ENCODE data around the gene AFAP1L2. TPM values are rescaled to one million over a fixed set of nuclear protein-coding genes. Genes with fewer than 3 reads are reported as not detected.

The AFAP1L2 gene
- total RNA-seq, 2 donors from 2014 or later, result 1.5 to 1.8 TPM

DNA sequence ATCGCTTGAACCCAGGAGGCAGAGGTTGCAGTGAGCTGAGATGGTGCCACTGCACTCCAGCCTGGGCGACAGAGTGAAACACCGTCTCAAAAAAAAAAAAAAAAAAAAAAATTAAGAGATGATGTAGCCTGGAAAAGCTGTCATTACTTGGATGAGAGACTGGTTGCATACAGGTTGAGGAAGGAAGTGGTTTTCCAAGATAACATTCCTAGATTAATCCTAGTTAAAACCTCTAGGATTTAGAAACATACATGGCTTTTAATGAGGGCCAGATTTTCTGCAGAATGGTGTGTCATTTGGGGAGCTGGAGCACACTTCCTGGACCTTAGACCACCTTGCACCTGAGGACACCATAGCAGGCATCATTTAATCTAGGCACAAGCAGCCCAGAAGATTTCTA lies 147.5 kb downstream of the AFAP1L2 start:
- peaks cover 14% of the 10 kb centered on the region for H3K4me1 Mint-ChIP-seq (ENCODE audit: low read depth)
- H3K27me3 Mint-ChIP-seq (ENCODE audit: low read depth), result no peaks in the 10 kb centered on the region
- no peaks in the 10 kb centered on the region for H3K36me3 Mint-ChIP-seq (ENCODE audit: insufficient read depth in 2 of 2)
- H3K4me3 Mint-ChIP-seq, result no peak overlapping the region
- no peak for DNase-seq
- no peaks in the 10 kb centered on the region for H3K9me3 Mint-ChIP-seq
- ATAC-seq (replicated peaks in 1 of 2), result no peak
- H3K27ac Mint-ChIP-seq, result no peak overlapping the region

DNA sequence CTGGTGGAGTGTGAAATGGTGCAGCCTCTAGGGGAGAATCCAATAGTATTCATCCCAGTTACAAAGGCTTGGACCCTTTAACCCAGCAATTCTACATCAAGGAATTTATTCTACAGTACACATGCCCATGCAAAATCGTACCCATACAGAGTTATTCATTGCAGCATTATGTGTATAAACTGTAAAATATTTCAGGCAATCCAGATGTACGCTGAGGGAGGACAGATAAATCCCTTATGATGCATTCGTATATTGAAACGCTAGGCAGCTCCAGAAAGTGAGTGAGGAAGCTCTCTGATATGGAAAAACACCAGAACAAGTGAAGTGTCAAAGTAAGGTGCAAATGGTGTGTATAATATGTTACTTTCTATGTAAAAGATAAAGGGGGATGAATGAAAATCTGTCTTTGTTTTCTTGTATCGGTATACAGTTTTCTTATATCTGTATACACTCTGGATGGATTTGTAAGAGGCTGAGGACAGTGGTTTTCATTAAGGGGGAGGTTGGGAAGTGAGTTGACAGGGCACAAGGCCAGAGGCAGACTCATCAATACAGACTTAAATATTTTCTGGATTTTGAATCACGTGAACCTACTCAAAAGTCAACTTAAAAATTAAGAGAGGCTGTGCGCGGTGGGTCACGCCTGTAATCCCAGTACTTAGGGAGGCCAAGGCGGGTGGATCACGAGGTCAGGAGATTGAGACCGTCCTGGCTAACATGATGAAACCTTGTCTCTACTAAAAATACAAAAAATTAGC lies 148.1 kb downstream of the AFAP1L2 start:
- no peaks in the 10 kb centered on the region for H3K27me3 Mint-ChIP-seq (ENCODE audit: low read depth)
- ATAC-seq (replicated peaks in 1 of 2), result no peak
- H3K4me1 Mint-ChIP-seq (ENCODE audit: low read depth), result peaks cover 9% of the 10 kb centered on the region
- H3K4me3 Mint-ChIP-seq, result no peak overlapping the region
- no peaks in the 10 kb centered on the region for H3K9me3 Mint-ChIP-seq
- H3K36me3 Mint-ChIP-seq (ENCODE audit: insufficient read depth in 2 of 2), result no peaks in the 10 kb centered on the region
- DNase-seq, result no peak
- H3K27ac Mint-ChIP-seq, result no peak overlapping the region

DNA sequence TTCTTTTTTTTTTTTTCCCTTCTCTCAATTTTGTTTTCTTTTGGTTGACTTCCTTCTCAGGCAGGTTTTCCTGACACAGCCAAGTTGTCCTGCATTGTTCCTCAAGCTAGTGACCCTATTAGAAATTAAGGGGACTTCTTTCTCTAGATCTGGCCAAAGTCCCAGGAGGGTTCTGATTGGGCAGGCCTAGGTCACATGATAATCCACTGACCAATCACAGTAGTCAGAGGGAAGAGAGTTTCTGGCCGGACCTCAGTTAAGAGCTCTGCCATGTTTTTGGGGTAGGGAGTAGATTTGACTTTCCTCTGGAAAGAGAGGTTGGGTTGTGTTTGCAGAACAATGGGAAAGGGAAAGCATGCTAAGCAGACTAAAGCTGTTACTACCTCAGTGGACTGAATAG lies 149.1 kb downstream of the AFAP1L2 start:
- no peaks in the 10 kb centered on the region for H3K9me3 Mint-ChIP-seq
- H3K4me3 Mint-ChIP-seq, result no peak overlapping the region
- H3K27me3 Mint-ChIP-seq (ENCODE audit: low read depth), result no peaks in the 10 kb centered on the region
- peaks cover 7% of the 10 kb centered on the region for H3K4me1 Mint-ChIP-seq (ENCODE audit: low read depth)
- ATAC-seq (replicated peaks in 1 of 2), result no peak
- no peak for DNase-seq
- no peaks in the 10 kb centered on the region for H3K36me3 Mint-ChIP-seq (ENCODE audit: insufficient read depth in 2 of 2)
- H3K27ac Mint-ChIP-seq, result no peak overlapping the region

DNA sequence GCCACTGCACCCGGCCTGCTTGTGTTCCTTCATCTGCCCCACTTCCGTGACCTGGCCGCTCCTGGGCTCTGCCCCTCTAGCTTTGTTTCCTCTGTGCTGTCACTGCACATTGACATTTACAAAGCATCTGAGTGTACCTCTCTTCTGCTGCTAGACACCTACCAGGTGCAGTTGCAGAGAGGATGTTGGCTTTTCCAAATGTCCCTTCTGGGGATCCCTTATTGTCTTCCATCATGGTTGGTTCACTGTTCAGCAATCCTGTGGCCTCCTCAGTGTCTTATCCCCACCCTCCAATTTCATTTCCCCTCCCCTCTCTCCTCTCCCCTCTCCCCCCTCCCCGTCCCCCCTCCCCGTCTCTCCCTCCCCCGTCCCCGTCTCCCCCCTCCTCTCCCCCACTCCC lies 151.4 kb downstream of the AFAP1L2 start:
- no peak for DNase-seq
- H3K27me3 Mint-ChIP-seq (ENCODE audit: low read depth), result no peaks in the 10 kb centered on the region
- no peak for ATAC-seq (replicated peaks in 1 of 2)
- H3K4me1 Mint-ChIP-seq (ENCODE audit: low read depth), result no peaks in the 10 kb centered on the region
- H3K27ac Mint-ChIP-seq, result no peak overlapping the region
- H3K9me3 Mint-ChIP-seq, result no peaks in the 10 kb centered on the region
- H3K4me3 Mint-ChIP-seq, result no peak overlapping the region
- H3K36me3 Mint-ChIP-seq (ENCODE audit: insufficient read depth in 2 of 2), result no peaks in the 10 kb centered on the region

DNA sequence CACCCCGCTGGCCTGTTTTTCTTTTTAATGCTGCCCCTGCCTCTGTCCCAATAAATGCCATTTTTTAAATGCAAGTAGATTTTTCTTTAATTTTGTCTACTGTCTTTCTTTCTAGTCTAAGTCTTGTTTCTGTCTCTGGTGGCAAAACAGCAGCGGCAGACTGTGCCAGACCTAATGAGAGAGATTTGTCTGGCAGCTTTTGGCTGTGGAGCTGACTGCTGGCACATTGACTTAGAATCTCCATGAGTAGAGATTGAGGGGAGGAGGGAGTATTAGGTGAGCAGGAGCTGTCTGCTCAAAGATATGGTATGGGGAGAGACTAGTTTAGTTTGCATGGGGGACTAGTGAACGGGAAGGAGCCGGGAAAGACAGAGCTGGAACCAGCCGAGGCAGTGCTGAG lies 152.2 kb downstream of the AFAP1L2 start:
- Mint-ChIP-seq H3K36me3 (ENCODE audit: insufficient read depth in 2 of 2) (no peaks in the 10 kb centered on the region), H3K27me3 (ENCODE audit: low read depth) (no peaks in the 10 kb centered on the region), H3K27ac (no peak overlapping the region), H3K4me1 (ENCODE audit: low read depth) (no peaks in the 10 kb centered on the region), H3K4me3 (no peak overlapping the region), H3K9me3 (no peaks in the 10 kb centered on the region)
- ATAC-seq (replicated peaks in 1 of 2) (no peak), DNase-seq (no peak)

DNA sequence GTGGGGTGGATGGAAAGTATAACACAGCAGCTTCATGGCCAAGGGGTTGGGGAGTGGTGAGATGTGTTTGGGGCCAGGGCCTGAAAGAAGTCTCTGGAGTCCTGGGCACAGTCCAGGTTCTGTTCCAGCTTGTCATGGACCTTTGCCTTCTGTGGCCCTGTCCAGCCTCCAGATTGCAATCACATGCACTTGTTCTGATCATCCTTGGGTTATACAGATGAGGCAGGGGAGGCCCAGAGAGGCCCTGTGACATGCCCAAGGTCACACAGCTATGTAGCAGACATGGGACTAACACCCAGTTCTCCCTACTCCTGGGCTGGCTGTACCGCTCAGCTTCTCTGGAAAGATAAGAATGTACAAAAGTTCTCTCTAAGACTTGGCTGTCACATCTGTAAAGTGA lies 153.6 kb downstream of the AFAP1L2 start:
- Mint-ChIP-seq H3K36me3 (ENCODE audit: insufficient read depth in 2 of 2) (no peaks in the 10 kb centered on the region), H3K27me3 (ENCODE audit: low read depth) (peaks cover 2% of the 10 kb centered on the region), H3K9me3 (no peaks in the 10 kb centered on the region), H3K4me1 (ENCODE audit: low read depth) (no peaks in the 10 kb centered on the region), H3K4me3 (no peak overlapping the region), H3K27ac (no peak overlapping the region)
- no peak for ATAC-seq (replicated peaks in 1 of 2)
- no peak for DNase-seq

DNA sequence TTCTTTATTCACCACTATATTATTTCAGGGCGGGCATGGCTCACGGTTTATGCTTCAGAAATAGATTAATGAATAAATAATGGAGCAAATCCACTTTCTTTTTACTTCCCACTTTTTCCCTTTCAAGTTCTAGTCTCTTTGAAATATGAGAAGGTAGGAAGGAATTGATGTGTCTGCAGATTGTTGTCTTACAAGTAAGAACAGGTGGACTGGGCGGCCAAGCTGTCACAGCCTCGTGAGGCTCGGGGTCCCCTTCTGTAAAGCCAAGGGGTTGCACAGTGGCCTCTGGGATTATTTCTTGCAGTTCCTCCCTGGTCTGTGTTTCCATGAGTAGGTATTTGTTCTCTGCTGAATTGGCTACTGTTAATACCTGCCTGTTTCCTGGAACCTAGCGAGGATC lies 154.1 kb downstream of the AFAP1L2 start:
- H3K27me3 Mint-ChIP-seq (ENCODE audit: low read depth), result peaks cover 7% of the 10 kb centered on the region
- H3K27ac Mint-ChIP-seq, result no peak overlapping the region
- no peaks in the 10 kb centered on the region for H3K9me3 Mint-ChIP-seq
- H3K4me1 Mint-ChIP-seq (ENCODE audit: low read depth), result no peaks in the 10 kb centered on the region
- no peaks in the 10 kb centered on the region for H3K36me3 Mint-ChIP-seq (ENCODE audit: insufficient read depth in 2 of 2)
- no peak overlapping the region for H3K4me3 Mint-ChIP-seq
- DNase-seq (no peak), ATAC-seq (replicated peaks in 1 of 2) (no peak)

DNA sequence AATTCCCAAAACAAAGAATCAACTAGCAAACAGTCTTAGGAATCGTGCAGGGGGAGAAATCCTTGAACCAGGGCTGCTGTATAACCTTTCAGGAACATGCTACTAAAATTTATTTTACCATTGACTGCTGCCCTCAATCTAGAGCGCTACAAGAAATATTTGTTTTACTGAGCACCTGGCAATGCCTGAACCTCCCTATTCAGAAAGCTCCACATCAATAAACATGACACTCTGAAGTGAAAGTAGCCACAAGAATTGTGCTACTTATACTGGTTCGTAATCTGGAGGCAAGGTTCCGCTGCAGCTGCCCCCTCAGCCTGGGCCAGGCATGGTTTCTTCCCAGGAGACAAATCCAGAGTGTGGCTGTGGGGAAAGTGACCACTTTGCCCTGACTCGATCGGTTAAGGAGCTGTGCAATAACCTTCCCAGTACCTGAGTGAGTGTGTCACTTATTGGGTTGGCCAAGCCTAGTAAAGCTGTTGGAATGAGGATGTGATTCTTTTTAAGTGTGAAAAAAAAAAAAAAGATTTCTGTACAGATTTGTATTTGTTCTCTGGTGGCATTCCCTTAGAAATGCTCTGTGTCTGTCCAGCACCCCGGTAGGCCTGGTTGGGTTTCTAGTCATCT lies 157.5 kb downstream of the AFAP1L2 start:
- Mint-ChIP-seq H3K27ac (no peak overlapping the region), H3K36me3 (ENCODE audit: insufficient read depth in 2 of 2) (no peaks in the 10 kb centered on the region), H3K9me3 (no peaks in the 10 kb centered on the region), H3K27me3 (ENCODE audit: low read depth) (peaks cover 35% of the 10 kb centered on the region), H3K4me3 (no peak overlapping the region), H3K4me1 (ENCODE audit: low read depth) (no peaks in the 10 kb centered on the region)
- ATAC-seq (replicated peaks in 1 of 2) (no peak), DNase-seq (no peak)

DNA sequence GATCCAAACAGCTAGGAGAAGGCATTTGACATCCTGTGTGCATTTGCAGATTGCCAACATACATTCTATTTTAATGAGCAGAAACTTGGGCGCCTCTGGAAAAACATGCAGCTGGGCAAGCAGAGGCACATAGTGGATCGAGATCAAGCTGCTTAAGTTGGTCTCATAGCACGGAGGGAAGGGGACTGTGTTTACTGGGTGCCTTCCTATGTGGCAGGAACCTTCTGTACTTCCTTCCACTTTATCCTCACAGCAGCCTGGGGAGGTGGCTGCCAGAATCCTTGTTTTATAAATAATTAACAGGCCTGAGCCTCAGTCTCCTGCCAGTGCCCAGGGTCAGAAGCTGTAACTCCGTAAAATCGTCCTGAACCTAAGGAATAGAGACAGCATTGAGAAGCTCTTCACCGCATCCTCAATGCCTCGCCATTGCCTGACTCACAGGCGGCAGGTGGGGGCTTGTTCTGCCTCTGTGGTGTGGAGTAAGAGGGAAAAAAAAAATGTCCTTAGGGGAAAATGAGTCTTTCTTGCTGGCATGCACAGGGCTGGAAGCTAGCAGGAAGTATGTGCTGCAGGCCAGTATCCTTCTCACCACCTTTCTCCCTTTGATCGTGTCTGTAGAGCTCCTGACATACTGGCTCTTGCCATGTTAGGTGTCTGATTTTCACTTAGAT lies 159.0 kb downstream of the AFAP1L2 start:
- H3K4me1 Mint-ChIP-seq (ENCODE audit: low read depth), result no peaks in the 10 kb centered on the region
- no peak overlapping the region for H3K4me3 Mint-ChIP-seq
- ATAC-seq (replicated peaks in 1 of 2) (no peak), DNase-seq (no peak)
- no peak overlapping the region for H3K27ac Mint-ChIP-seq
- H3K27me3 Mint-ChIP-seq (ENCODE audit: low read depth), result peaks cover 47% of the 10 kb centered on the region
- no peaks in the 10 kb centered on the region for H3K36me3 Mint-ChIP-seq (ENCODE audit: insufficient read depth in 2 of 2)
- H3K9me3 Mint-ChIP-seq, result no peaks in the 10 kb centered on the region

Other genes with a start within 250 kb of the AFAP1L2 start
- gene CCDC186, start 230.3 kb downstream of the AFAP1L2 start, total RNA-seq, result 10 to 100 TPM; 17.3 to 19.3 TPM
- gene TDRD1, start 225.1 kb downstream of the AFAP1L2 start, total RNA-seq, result under 1 TPM; 0.07 to 0.09 TPM
- not detected for gene VWA2, start 165.2 kb downstream of the AFAP1L2 start, total RNA-seq

All from activated T-cell treated with anti-CD3 and anti-CD28 coated beads, Interleukin-2, amount 50 U/mL, for 72 hours (primary cell).